Stimulated activated CD8-positive, alpha-beta memory T cell treated with anti-CD3 and anti-CD28 coated beads, Interleukin-7, amount 100 ng/mL, for 1 hour (primary cell): Measurements from ENCODE around the gene BAIAP2.

Experiments used
- DNase-seq, 2 donors: peaks; one replicate each; pipeline ENCODE4 v3.0.0-alpha.2; 2020; ENCODE audit warnings: low read depth in 2 of 2

BAIAP2 gene

DNA sequence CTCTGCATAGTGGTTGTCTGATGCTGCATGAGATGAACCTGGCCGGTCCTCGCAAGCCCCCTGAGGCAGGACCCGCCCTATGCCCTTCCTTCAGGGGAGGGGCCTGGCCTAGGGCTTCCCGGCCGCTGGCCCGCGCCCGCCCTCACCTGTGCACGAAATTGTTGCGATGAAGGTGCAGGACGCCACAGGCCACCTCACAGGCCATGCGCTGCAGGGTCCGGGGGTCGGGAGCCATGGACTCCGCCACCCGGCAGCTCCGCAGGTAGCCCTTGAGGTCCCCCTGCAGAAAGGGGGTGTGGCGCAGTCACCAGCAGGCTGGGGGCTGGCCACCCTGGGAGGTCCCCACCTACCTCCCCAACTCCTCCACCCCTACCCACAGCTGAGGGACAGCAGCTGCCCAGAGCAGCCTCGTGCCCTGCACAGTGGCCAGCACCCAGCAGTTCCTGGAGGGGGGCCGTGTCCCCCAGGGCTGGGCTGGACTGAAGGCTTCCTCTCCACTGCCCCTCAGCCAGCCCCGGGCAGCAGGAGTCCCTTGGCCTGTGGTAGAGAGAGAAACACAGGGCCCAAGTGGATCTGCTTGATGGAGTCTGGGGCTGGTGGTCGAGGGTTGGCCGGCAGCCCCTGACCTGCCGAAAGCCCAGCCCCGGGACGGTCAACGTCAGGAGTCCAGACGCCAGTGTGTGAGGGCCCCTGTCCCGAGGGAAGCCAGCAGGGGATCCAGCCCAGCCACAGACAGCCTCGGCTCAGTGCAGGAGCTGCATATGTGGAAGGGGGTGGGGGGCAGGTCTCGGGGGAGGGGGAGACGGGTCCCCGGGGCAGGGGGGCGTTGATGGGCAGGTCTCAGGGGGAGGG lies 91.6 kb downstream of the BAIAP2 start:
- no peak for DNase-seq

DNA sequence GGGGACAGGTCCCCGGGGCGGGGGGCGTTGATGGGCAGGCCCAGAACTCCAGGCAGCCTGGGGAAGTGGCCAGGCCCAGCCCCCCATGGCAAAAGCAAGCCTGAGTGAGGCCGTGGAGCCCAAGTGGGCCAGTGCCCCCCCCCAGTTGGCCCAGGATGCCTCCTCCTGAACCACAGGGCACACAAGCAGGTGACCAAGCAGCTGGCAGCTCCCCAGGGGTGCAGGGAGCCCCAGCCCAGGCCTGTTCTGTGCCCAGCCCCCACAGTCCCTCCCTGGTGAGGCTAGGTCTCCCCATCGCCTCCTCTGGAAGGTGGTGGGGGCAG lies 92.1 kb downstream of the BAIAP2 start:
- no peak for DNase-seq

DNA sequence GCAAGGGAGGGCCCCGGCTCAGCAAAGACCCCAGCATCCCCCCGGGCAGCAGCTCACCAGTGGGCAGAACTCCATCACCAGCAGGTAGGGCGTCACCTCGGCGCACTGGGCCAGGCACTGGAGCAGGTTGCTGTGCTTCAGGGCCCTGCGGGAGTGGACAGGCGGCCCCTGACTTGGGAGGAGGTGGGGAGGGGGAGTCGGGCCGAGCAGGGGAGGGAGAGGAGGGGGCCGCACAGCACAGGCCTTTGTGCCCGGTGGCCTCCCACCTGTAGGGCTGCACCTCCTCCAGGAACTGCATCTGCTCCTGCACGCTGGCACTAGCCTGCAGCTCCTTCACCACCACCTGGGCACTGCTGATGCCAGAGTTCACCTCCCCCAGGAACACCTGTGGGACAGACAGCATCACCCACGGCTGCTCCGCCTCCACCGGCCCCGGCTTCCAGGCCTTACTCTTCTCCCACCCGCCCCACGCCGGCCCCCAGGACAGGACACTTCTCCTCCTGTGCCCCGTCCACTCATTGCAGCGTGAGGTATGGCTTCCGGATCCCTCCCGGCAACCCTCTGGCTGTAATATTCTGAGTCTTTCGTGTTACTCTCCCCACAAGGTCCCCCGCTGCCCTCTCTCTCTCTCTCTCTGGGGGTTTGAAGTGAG lies 92.7 kb downstream of the BAIAP2 start:
- DNase-seq, result no peak

DNA sequence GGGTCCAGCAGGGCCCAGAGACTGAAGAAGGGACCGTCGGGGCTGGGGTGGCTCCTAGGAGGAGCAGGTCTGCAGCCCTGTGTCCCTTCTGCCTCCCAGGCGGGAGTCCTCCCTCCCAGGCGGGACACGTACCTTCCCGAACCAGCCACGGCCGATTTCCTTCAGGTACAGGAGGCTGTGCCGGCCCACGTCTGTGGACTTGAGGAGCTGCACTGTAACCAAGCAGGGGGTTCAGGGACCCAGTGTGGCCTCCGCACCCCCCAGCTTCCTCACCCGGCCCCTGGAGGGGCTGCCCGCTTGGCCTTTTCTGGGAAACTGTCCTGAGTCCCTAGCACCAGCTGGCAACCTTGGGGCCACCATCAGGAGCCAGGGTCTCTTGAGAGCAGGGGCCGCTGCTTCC lies 93.4 kb downstream of the BAIAP2 start:
- DNase-seq, result no peak

DNA sequence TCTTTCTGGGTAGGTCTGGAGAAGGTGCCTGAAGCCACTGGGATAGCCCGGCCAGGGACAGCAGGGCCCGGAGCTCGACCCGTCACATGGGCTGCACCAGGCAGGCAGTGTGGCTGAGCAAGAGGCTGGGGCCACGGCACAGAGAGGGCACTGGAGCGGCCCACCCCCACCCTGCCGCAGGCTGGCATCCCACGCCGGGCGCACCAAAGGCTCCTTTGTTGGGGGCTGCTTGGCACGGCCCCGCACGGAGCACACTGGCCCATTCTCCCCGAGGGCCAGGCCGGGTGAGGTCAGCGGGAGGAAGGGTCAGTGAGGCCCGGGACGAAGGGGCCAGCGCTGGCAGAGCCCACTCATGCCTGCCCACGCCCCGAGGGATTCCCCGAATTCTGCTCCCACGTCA lies 93.8 kb downstream of the BAIAP2 start:
- DNase-seq, result no peak

DNA sequence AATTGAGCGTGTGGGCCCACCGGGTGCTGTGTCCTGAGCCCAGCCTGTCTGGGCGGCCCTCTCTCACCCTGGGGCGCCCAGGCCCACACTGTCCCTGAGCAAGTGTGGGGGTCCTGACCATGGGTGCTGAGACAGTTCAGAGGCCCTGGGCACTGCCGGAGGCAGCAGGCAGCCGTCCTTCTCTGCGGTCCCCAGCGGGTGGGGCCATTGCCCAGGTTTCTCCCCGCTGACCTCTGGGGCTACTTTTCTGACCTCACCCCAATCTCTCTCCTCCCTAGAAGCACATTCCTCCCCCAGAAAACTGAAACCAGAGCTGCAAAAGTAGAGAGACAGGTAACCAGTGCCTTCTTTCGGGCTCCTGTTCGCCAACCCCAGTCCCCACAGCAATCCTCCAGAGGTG lies 94.3 kb downstream of the BAIAP2 start:
- DNase-seq, result no peak

DNA sequence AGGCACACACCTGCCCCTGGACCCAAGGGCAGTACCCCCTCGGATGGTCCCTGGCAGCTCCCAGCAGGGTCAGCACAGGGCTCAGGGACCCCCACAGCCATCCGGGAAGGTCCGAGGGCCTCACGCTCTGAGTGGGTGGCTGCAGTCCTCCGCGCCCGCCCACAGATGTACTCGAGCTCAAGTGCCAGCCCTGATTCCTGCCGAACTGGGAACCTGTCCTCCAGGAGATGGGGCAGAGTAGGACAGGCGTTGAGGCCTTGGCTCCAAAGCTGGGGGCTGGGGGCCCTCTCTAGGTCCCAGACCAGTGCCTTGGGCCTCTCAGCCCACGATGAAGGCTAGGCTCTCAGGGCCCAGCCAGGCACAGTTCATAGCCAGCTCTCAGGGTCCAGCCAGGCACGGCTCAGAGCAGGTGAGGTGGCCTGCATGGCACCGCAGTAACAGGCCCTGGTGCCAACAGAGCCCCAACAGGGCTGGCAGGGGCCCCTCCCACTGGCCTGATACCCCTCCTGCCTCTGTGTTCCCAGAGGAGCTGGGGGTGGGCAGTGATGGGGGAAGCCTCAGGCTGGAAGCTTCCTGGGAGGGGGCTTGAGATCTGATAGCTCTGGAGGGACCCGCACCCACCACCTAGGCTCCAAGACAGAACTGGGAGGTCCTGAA lies 94.9 kb downstream of the BAIAP2 start:
- DNase-seq, result no peak

DNA sequence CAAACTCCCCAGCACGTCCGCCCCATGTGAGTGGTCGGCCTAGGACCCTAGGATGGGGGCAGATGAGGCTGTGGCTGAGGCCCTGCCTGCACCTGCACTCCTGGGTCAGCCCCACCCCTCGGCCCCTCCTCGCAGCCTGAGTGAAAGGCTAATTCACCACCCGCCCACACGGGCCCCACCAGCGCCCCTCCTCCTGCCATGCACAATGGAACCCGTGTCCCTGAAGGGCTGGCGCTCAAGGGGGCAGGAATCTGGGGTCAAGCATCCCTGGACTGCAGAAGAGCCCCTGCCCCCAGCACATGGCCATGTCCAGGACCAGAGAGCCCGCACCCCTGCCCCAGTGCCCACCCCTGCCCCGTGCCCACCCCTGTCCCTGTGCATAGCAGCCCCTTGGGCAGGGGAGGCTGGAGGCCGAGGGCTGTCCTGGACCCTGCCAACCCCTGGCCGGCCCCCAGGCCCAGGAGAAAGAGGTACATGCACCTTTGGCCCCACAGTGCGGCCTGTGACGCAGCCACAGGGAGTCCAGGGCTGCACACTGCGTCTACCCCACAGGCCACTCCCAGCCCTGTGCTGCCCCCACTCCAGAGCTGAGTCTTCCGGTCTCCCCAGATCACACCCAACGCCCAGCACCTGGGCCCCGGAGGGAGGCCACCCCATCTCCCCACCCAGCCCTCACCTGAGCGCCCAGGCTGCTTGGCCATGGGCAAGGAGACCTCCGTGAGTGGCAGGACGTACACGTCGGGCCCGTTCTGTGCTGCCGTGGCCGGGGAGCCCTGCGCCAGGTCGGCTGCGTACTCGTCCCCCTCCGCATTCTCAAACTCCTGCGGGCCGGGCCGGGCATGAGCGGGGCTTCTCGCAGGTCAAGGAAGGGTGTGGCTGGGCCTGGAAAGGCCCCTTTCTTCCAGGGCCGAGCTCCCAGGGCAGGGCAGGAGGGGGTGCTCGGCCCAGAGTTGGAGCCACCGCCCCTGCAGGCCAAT lies 95.7 kb downstream of the BAIAP2 start:
- DNase-seq, result no peak

DNA sequence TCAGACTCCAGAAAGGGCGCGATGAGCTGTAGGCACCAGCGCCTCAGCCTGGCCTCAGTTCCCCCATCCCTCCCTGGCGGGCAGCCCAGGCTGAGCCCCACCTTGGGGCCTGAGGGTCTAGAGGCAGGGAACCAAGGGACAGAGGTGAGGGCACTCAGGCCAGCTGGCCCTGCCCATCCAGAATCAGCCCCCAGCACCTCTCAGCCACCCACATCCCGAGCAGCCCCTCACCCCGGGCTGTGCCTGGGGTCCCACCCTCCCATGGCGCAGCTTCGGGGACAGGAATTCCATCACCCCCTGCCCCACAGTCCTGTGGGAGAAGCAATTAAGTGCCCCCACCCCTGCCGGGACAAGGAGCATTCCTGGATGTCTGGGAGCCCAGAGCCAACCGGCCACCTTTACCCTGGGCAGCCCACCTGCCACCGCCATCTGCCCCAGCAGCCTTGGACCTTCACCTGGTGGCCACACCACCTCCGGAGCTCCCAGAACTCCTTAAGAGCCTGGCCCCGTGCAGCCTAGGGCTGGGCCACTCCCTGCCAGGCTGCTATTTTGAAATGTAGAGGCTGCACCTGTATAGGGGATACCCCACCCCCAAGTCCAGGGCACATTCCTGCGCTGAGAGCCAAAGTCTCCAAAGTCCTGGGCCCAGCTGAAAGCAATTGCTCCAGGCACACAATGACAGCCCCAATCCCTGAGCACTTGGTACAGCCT lies 96.7 kb downstream of the BAIAP2 start:
- no peak for DNase-seq

DNA sequence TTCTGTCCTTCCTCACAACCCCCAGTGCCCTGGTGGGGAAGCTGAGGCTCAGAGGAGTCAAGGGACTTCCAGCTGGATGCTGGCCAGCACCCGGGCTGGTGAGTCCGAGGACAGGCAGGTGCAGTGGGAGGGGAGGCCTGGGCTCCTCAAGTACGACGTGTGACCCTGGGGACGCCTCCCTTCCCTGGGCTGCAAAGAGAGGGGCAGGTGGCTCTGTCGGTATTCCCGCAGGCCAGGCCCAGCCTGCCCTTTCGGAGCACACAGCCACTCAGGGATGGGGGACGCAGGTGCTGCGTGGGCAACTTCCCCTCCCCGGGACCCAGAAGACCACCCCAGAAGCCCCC lies 97.2 kb downstream of the BAIAP2 start:
- DNase-seq, result no peak

DNA sequence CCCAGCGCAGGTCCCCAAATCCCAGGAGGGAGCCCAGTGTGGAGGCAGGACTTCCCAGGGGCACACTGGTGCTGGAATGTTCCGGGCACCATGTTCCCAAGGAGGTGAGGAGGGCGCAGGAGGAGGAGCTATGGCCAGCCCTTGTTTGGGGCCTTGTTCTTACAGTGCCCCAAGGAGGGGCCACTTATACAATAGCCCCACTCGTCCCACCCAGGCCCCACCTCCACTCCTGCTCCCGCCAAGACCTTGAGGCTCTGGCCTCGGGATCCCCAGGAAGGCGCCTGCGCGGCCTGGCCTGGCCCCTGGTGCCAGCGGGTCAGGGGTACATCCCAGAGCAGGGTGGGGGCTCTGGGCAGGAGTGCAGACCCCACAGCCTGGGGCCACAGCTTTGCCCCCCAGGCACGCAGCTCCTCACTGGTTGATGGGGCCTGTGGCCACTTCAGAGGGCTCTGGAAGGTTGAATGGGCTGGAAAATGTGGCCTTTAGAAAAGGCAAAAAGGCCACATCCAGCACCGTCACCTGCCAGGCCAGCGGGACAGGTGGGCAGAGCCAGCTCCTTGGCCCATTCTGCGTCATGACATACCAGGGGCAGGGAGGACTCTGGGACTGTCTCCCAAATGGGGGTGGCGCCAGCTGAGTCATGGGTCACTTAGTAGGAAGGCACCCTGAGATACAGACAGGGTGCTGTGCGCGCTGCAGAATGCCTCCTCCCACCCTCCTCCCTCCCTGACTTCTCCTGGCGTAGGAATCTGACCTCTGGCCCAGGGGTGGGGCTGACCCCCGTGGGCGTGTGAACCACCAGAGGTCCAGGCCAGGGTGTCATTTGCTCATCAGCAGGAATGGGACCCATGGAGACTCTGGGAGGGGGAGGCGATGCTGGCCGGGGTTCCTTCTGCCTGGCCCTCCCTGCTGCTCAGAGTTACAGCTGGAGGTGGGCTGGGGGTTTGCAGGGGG lies 98.1 kb downstream of the BAIAP2 start:
- no peak for DNase-seq

DNA sequence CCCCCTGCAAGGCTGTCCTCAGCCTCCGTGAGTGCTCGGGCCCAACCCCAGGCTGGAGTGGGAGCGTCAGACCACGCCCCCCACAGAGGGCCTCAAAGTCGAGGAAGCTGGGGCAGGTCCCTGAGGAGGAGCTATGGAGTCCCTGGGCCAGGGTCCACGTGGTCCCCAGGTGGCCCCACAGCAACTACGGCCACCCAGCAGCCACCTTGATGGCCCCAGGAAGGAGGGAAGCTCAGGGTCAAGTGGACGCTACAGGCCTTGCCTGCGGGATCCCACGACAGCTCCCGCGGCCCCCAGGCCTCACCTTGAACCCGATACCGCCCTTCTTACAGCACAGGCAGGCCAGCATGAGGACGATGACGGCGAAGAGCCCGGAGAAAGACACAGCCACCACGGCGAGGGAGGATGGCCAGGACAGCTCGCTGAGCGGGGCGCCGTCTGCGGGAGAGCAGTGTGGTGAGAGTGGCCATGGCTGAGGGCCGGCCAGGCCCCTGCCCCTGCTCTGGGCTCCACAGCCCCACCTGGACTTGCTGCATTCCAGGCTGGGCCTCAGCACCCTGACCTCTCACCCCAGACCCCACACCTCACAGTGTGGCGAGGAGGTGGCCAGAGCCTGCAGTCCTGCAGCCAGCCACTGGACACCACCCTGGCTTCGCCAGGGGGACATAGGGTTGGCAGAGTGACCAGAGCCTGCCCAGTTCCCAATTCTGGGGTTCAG lies 99.3 kb downstream of the BAIAP2 start:
- DNase-seq, result no peak

DNA sequence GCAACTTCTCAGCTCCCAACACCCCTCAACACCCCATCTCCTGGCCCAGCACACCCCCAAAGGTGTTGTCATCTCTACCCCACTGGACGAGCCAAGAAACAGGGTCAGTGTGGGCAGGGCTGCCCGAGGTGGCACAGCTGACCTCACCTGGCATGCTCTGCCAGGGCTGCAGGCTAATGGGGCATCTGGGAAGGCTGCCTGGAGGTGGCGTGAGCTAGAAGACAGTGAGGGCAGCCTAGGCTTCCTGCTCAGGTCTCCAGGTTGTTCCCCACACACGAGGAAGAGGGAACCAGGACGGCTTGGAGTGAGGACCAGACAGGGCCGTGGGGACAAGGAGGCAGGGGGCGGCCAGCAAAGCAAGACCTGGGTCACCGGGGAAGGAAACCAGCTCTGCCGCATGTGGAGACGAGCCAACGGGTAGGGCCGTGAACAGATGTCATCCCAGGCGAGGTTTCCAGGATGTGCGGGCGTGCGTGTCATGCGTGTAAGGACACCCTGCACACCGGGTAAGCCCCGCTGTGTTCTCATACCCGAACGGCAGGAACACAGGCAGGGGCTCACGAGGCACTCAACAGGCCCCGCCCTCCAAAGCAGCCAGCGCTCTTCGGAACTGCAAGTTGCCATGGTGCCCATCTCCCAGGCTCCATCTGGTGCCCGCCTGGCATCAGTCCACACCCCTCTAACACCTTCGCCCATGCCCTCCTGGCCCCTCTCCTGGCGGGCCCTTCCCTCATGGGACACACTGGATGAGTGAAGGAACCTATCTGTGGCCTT lies 100.7 kb downstream of the BAIAP2 start:
- no peak for DNase-seq

DNA sequence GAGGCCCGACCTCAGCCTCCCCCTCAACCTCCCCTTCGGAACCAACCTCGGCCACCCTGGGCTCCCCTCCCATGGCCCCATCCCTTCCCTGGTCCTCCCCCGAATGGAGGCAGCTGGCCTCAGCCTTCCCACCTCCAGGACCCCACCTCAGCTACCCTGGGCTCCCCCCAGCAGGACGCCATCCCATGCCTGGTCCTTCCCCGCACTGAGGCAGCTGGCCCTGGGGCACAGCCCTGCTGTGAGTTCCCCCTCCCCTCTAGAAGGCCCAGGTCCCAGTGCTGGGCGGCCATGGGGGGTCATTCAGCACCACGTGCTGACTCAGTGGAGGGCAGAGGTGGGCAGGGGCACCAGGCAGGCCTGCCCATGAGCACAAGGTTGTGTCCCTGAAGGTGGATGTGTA lies 101.4 kb downstream of the BAIAP2 start:
- no peak for DNase-seq

DNA sequence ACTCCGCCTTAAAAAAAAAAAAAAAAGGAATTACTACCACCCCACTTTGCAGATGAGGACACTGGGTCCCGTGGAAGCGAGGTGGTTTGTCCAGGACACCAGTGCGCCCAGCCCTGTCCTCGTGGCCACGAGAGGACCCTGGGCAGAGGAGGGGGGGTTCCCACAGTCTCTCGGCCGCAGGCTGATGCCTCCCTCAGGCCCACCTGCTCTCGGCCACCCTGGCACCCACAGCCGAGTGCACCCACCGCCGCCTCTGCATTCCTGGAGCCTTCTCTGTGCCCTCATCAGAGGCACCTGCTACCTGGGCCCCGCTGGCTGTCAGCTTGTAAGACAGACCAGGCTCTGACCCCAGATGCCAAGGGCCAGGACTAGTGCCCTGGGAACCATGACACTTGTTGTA lies 102.3 kb downstream of the BAIAP2 start:
- no peak for DNase-seq

DNA sequence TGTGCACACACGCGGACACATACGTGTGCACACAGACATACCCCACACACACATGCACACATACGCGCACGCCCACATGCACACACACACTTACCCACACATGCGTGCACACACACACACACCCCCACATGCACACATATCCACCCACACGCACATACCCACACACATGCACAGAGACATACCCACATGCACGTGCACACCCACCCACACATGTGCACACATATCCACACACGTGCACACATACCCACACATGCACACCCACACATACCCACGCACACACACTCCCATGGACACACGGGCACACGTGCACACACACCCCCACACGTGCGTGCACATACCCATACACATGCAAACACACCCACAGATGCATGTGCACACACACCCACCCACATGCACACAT lies 103.1 kb downstream of the BAIAP2 start:
- DNase-seq, result no peak

DNA sequence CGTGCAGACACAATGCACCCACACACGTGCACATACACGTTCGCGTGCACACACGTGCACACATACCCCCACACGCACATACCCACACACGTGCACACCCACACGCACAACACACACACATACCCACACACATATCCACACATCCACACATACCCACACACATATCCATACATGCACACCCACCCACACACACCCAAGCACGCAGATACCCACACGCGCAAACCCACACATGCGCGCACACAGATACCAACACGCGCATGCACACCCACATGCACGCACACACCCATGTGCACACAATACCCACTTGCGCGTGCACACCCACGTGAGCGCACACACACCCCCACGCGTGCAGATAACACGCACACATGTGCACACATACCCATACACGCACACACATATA lies 103.5 kb downstream of the BAIAP2 start:
- no peak for DNase-seq

DNA sequence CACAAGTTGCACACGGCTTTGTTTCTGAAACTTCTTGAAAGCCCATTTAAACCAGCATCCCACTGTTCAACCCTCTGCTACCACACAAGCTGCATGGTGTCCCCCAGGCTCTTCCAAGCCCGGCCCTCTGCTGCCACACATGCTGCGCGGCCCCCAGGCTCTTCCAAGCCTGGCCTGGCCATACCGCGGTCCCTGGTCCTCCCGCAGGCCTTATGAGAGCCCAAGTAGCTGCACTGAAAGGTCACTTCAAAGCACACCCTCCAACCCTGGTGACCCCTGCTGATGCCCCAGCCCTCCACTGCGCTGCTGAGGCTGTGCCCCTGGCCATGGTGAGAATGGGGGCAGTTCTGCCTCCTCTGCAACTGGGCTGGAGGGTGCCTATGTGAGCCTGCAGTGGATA lies 104.5 kb downstream of the BAIAP2 start:
- DNase-seq, result no peak

DNA sequence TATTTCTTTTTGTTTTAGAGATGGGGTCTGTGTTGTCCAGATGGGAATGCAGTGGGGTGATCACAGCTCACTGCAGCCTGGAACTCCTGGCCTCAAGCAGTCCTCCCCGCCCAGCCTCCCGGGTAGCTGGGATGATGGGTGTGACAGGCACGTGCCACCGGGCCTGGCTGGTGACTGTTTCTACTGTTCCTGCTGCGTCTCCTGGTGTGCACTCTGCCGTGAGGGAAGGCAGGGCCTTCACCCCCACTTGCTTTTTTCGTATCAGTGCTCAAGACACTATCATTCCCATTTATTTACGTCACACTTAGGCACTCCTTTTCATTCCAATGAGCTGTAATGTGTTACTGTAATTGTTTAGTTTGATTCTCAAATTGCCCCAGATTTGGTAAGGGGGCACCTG lies 105.1 kb downstream of the BAIAP2 start:
- no peak for DNase-seq
